ENCODE results near the gene NXPE2. TPM values are rescaled to one million over a fixed set of nuclear protein-coding genes. Genes with fewer than 3 reads are reported as not detected.

NXPE2 gene
- total RNA-seq, 6 experiments from 2014 or later, result not detected

DNA sequence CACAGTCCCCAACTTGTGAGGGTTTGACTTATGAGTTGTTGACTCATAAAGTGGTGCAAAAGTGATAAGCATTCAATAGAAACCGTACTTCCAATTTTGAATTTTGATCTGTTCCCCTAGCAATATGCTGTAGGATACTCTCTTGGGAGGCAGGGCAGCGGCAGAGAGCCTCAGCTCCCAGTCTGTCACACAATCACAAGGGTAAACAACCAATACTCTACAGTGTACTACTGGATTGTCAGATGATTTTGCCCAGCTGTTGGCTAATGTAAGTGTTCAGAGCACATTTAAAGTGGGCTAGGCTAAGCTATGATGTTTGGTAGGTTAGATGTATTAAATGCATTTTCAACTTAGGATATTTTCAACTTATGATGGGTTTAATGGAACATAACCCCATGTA is 13.7 kb upstream of the NXPE2 start:
- H3K4me1 ChIP-seq, result no peaks in the 10 kb centered on the region
- DNase-seq (no peak), ATAC-seq (no peak)
- H3K4me3 ChIP-seq, result no peak overlapping the region
- 44% methylated on average over 2 of the region's 2 CpGs for WGBS (ENCODE audit: insufficient coverage, low coverage, low lambda C conversion rate, missing lambda C conversion rate)
- intact Hi-C loops (cut with DNase I), result no loop called here
- H3K27ac ChIP-seq, result no peak overlapping the region
- TF ChIP-seq, protein P1, sequence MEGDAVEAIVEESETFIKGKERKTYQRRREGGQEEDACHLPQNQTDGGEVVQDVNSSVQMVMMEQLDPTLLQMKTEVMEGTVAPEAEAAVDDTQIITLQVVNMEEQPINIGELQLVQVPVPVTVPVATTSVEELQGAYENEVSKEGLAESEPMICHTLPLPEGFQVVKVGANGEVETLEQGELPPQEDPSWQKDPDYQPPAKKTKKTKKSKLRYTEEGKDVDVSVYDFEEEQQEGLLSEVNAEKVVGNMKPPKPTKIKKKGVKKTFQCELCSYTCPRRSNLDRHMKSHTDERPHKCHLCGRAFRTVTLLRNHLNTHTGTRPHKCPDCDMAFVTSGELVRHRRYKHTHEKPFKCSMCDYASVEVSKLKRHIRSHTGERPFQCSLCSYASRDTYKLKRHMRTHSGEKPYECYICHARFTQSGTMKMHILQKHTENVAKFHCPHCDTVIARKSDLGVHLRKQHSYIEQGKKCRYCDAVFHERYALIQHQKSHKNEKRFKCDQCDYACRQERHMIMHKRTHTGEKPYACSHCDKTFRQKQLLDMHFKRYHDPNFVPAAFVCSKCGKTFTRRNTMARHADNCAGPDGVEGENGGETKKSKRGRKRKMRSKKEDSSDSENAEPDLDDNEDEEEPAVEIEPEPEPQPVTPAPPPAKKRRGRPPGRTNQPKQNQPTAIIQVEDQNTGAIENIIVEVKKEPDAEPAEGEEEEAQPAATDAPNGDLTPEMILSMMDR (IDR thresholded peaks at IDR 0.05), result no peak
- no peak for TF ChIP-seq POLR2A (IDR thresholded peaks at IDR 0.05)
- no peaks in the 10 kb centered on the region for H3K36me3 ChIP-seq
- H3K9me3 ChIP-seq, result no peaks in the 10 kb centered on the region
- H3K27me3 ChIP-seq, result no peaks in the 10 kb centered on the region

DNA sequence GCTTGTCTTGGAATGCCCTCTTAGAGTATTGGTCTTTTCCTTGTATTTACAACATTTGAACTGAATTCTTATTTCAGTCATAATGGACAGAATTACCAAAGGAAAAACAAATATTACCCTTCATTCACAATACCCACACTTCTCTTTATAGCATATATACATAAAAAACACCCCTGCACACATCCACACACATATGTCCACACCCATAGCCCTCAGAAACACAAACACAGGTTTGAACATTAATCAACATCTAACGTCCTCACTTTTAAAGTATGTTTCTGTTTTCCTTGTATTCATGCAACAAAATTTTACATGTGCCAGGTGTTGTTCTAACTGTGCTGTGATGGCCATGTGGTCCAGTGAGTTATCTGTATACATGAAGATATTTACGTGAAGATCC is 11.6 kb upstream of the NXPE2 start:
- intact Hi-C loops (cut with DNase I), result no loop called here
- DNase-seq, result no peak
- WGBS (ENCODE audit: insufficient coverage, low coverage, low lambda C conversion rate, missing lambda C conversion rate), result 36% methylated on average over 2 of the region's 2 CpGs
- no peaks in the 10 kb centered on the region for H3K27me3 ChIP-seq
- H3K4me1 ChIP-seq, result no peaks in the 10 kb centered on the region
- no peak for ATAC-seq
- H3K4me3 ChIP-seq, result no peak overlapping the region
- TF ChIP-seq, protein P1 (IDR thresholded peaks at IDR 0.05), result no peak
- no peak for TF ChIP-seq POLR2A (IDR thresholded peaks at IDR 0.05)
- H3K27ac ChIP-seq, result no peak overlapping the region
- no peaks in the 10 kb centered on the region for H3K36me3 ChIP-seq
- no peaks in the 10 kb centered on the region for H3K9me3 ChIP-seq

DNA sequence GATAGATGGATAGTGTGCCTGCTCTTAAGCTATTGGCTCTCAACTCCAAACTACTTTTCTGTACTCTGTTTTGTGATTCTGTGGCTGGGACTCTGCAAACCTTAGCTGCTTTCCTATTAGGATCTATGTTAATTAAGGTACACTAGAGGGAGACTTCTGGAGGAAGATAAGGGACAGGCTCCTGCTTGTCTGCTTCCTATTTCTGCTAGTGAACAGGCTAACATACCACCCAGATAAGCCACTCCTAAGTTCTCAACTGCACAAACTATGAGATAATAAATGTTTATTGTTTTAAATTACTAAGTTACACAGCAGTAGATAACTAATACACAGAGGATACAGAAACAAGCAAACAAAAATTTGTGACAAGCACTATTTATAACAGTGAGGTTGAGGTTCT is 10.2 kb upstream of the NXPE2 start:
- DNase-seq, result no peak
- TF ChIP-seq, protein P1 (IDR thresholded peaks at IDR 0.05), result no peak
- no peak for TF ChIP-seq POLR2A (IDR thresholded peaks at IDR 0.05)
- intact Hi-C loops (cut with DNase I), result no loop called here

DNA sequence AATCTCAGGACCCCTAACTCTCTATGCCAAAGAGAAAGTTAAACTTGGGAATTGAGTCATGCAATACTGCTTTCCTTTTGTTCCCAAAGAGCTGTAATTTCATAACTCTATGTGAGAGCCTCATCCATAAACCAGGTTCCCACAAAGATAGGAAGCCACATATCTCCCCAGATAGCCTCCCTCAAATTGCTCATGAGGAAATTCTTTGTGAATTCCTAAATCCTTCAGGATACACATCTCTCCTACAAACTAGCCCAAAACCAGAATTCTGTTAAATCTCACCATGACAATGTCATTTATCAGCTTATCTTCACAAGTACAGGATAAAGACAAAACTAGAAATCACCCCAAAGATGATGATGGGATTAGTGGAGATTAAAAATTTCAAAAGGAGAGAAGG is 4.7 kb upstream of the NXPE2 start:
- H3K9me3 ChIP-seq, result no peaks in the 10 kb centered on the region
- no peak for ATAC-seq
- H3K4me1 ChIP-seq, result no peaks in the 10 kb centered on the region
- TF ChIP-seq, protein P1 (IDR thresholded peaks at IDR 0.05), result no peak
- TF ChIP-seq POLR2A (IDR thresholded peaks at IDR 0.05), result no peak
- intact Hi-C loops (cut with DNase I), result no loop called here
- no peak overlapping the region for H3K27ac ChIP-seq
- H3K4me3 ChIP-seq, result no peak overlapping the region
- no peak for DNase-seq
- H3K27me3 ChIP-seq, result no peaks in the 10 kb centered on the region
- H3K36me3 ChIP-seq, result no peaks in the 10 kb centered on the region

More for the DNA sequence above, 10.2 kb upstream of the NXPE2 start:
- H3K27me3 ChIP-seq, result no peaks in the 10 kb centered on the region
- H3K9me3 ChIP-seq, result no peaks in the 10 kb centered on the region
- no peaks in the 10 kb centered on the region for H3K4me1 ChIP-seq
- no peak overlapping the region for H3K4me3 ChIP-seq
- ATAC-seq, result no peak
- H3K27ac ChIP-seq, result no peak overlapping the region
- no peaks in the 10 kb centered on the region for H3K36me3 ChIP-seq

GRCh38 chr11:114679505-114679904 is 1.2 kb downstream of the NXPE2 start:
- ATAC-seq (no peak), DNase-seq (no peak)
- TF ChIP-seq POLR2A (IDR thresholded peaks at IDR 0.05), result no peak
- TF ChIP-seq, protein P1 (IDR thresholded peaks at IDR 0.05), result no peak
- Histone ChIP-seq H3K4me3 (no peak overlapping the region), H3K27ac (no peak overlapping the region), H3K27me3 (no peaks in the 10 kb centered on the region), H3K4me1 (no peaks in the 10 kb centered on the region), H3K36me3 (no peaks in the 10 kb centered on the region), H3K9me3 (peaks cover 0 to 8% (median 0%) of the 10 kb centered on the region in 4 donors)
- intact Hi-C loops (cut with DNase I), result no loop called here
- 49% methylated on average over 4 of the region's 4 CpGs for WGBS (ENCODE audit: insufficient coverage, low coverage, low lambda C conversion rate, missing lambda C conversion rate)
